Stimulated activated naive B cell treated with anti-CD40 and anti-IgM and Interleukin-4, amounts not matched to agents 10 μg/mL and 1 μg/mL and 100 μg/mL, for 72 hours (primary cell): Measurements from ENCODE around the gene SLC22A15.
"Not testable (repeated sequence)": the region's sequence is repeated elsewhere in the genome, so short reads cannot be mapped to it uniquely, and the experiment has no call there.

Experiments used
- ATAC-seq, 2 donors: fragments of 150-1000 bp; cut with Tn5 transposase; replicated peaks; 2 replicates each; pipeline ENCODE4 v1.10.0; 2021; ENCODE audit warnings: moderate library complexity in 1 of 2
- DNase-seq: peaks from one replicate; pipeline ENCODE4 v3.0.0; 2021
- H3K27ac Mint-ChIP-seq: one replicate; pipeline ENCODE4 v1.8.0; 2022; ENCODE audit warnings: mild to moderate bottlenecking, mixed read lengths
- H3K27me3 Mint-ChIP-seq, 2 donors: one replicate each; pipeline ENCODE4 v1.8.0; 2022; ENCODE audit warnings: mixed read lengths in 2 of 2
- H3K36me3 Mint-ChIP-seq, 2 donors: one replicate each; pipeline ENCODE4 v1.8.0; 2022; ENCODE audit warnings: mixed read lengths in 2 of 2, mild to moderate bottlenecking in 1 of 2
- H3K4me1 Mint-ChIP-seq, 2 donors: one replicate each; pipeline ENCODE4 v1.8.0; 2022; ENCODE audit warnings: mixed read lengths in 2 of 2, mild to moderate bottlenecking in 1 of 2
- H3K4me3 Mint-ChIP-seq, 2 donors: one replicate each; pipeline ENCODE4 v1.8.0; 2022; ENCODE audit warnings: mild to moderate bottlenecking in 2 of 2, mixed read lengths in 2 of 2, moderate library complexity in 1 of 2
- H3K9me3 Mint-ChIP-seq, 2 donors: one replicate each; pipeline ENCODE4 v1.8.0; 2022; ENCODE audit warnings: mixed read lengths in 2 of 2, mild to moderate bottlenecking in 1 of 2

The SLC22A15 gene

DNA sequence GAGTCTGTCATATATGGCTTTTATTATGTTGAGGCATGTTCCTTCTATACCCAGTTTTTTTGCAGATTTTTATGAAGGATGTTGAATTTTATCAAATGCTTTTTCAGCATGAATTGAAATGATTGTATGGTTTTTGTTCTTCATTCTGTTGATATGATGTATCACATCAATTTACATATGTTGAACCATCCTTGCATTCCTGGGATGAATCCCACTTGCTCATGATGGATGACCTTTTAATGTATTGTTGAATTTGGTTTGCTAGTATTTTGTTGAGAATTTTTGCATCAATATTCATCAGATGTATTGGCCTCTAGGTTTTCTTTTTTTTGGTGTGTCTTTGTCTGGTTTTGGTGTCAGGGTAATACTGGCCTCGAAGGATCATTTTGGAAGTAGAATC lies 21.6 kb downstream of the SLC22A15 start:
- H3K27me3 Mint-ChIP-seq, H3K4me3 Mint-ChIP-seq, DNase-seq, H3K4me1 Mint-ChIP-seq, H3K27ac Mint-ChIP-seq, ATAC-seq: not testable (repeated sequence)
- Mint-ChIP-seq H3K36me3 (peaks cover 9 to 27% of the 10 kb centered on the region in 2 donors), H3K9me3 (peaks cover 15 to 28% of the 10 kb centered on the region in 2 donors)

DNA sequence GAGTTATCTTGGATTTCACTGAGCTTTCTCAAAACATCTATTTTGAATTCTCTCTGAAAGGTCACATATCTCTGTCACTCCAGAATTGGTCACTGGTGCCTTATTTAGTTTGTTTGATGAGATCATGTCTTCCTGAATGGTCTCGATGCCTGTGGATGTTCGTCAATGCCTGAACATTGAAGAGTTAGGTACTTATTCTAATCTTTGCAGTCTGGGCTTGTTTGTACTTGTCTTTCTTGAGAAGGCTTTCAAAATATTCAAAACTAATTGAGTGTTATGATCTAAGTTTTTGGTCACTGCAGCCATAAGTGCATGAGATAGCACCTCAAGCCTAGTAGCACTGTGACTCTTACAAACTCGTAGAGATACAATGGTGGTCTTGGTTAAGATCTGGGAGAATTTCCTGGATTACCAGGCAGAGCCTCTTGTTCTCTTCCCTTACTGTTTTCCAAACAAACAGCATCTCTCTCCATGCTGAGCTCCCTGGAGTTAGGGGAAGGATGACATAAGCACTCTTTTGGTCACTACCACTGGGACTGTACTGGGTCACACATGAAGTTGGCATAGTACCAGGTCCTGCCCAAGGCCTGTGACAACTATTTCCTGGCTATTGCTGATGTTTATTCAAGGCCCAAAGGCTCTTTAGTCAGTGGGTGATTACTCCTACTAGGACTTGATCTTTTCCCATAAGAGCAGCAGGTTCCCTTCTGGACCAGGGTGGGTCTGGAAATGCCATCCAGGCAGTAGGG lies 25.6 kb downstream of the SLC22A15 start:
- Mint-ChIP-seq H3K27me3 (no peaks in the 10 kb centered on the region), H3K9me3 (peaks cover 15 to 28% of the 10 kb centered on the region in 2 donors), H3K4me1 (peaks cover 5 to 18% of the 10 kb centered on the region in 2 donors), H3K4me3 (no peak overlapping the region), H3K36me3 (peaks cover 12 to 29% of the 10 kb centered on the region in 2 donors), H3K27ac (no peak overlapping the region)
- DNase-seq (no peak), ATAC-seq (no peak)

DNA sequence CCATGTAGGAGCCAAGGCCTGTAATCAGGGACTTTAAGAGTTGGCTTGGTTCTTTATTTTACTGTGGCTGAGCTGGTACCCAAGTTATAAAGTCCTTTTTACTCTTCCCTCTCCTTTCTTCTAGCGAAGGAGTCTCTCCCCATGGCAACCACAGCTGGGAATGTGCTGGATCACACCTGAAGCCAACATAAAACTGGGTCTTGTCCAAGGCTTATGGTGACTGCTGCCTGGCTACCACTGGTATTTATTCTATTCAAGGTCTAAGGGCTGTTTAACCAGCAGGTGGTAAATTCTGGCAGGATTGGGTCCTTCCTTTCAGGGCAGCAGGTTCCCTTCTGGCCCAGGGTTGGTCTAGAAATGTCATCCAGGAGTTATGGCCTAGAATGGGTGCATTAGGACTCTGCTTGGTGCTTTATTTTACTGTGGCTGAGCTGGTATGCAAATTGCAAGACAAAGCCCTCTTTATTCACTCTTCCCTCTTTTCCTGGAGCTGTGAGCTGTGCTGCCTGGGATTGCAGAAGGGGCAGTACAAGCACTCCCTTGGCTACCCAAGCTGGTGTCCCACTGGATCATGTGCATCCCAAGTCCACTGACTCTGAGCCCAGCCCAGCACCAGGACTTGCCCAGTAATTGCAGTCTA lies 26.6 kb downstream of the SLC22A15 start:
- H3K36me3 Mint-ChIP-seq, result peaks cover 7 to 21% of the 10 kb centered on the region in 2 donors
- H3K9me3 Mint-ChIP-seq, result peaks cover 11 to 23% of the 10 kb centered on the region in 2 donors
- no peaks in the 10 kb centered on the region for H3K27me3 Mint-ChIP-seq
- DNase-seq (no peak), ATAC-seq (no peak)
- no peak overlapping the region for H3K4me3 Mint-ChIP-seq
- H3K4me1 Mint-ChIP-seq, result peaks cover 5 to 18% of the 10 kb centered on the region in 2 donors
- no peak overlapping the region for H3K27ac Mint-ChIP-seq

DNA sequence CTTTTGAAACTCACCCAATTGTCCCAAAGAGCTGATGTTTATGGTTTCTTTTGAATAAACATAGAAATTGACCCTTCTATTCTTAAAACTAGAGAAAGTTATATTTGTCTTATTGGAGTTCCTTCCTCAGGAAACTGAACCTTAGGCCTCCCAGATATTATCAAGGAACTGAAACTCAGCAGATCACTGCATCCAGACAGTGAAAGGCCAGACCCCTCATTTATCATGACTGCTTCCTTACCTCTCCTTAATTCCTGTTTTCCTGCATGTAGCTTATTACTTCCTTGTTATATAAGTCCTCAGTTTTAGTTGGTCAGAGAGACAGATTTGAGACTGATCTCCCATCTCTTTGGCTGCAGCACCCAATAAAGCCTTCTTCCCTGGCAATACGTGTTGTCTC lies 27.5 kb downstream of the SLC22A15 start:
- H3K36me3 Mint-ChIP-seq, result peaks cover 3 to 12% of the 10 kb centered on the region in 2 donors
- no peaks in the 10 kb centered on the region for H3K27me3 Mint-ChIP-seq
- ATAC-seq (no peak), DNase-seq (no peak)
- H3K27ac Mint-ChIP-seq, result no peak overlapping the region
- peaks cover 7 to 14% of the 10 kb centered on the region in 2 donors for H3K9me3 Mint-ChIP-seq
- H3K4me3 Mint-ChIP-seq, result no peak overlapping the region
- peaks cover 5 to 18% of the 10 kb centered on the region in 2 donors for H3K4me1 Mint-ChIP-seq

DNA sequence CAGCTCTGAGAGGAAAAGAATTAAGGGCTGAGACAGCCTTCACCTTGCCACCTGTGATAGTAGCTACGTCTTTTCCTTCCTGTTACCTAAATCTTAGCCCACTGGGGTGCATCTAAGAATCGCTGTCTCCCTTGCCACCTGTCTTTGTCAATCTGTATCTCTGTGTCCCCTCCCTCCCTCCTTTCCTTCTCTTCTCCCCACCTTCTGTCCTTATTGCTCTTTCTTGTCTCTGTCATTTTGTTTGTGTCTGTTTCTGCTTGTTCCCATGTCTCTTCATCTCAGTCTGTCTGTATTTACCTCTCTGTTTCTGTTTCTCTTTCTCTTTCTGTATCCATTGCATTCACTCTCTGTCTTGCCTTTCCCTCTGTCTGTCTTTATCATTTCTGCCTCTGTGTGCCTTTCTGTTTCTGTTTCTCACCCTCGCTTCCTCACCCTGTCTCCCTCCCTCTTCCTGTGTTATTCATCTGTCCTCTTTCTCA lies 30.2 kb downstream of the SLC22A15 start:
- peak overlapping the region; percentile 64 to 69 for H3K4me3 Mint-ChIP-seq
- DNase-seq (no peak), ATAC-seq (peak; percentile 44 to 65)
- H3K27ac Mint-ChIP-seq, result peak overlapping the region; percentile 15
- no peaks in the 10 kb centered on the region for H3K27me3 Mint-ChIP-seq
- peaks cover 3 to 6% of the 10 kb centered on the region in 2 donors for H3K36me3 Mint-ChIP-seq
- peaks cover 5 to 18% of the 10 kb centered on the region in 2 donors for H3K4me1 Mint-ChIP-seq
- peaks cover 0 to 2% of the 10 kb centered on the region in 2 donors for H3K9me3 Mint-ChIP-seq

DNA sequence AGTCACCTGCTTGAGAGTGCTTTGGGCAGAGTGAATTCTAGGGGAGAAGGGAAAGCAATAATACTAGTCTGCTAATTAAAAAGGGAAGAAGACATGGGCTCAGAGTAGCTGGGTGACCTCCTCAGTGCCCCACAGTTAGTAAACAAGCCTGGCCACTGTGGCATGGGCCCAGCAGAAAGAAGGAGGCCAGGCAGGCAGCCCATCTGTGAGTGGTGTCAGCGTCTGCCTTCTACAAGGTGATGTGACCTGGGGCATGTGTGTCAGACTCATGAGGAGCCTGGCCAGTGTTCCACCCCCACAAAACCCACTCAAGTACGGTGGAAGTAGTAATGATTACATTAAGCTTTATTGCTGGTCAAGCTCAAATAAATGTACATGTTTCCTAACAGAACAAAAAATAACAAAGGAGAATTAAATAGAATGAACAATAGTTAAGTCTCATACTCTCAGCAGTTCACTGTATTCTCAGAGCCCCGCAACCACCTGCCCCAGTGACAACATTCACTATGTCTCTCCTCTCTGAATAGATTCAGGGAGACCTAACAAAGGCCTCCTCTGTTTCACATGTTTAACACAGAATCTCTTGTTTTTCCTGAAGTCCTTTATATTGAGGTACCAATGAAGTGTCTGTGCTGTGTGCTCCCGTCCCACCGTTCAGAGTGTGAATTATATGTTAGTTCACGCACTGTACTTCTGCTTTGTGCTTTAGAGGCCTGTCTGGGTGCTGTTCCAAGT lies 32.5 kb downstream of the SLC22A15 start:
- H3K36me3 Mint-ChIP-seq, result no peaks in the 10 kb centered on the region
- no peak overlapping the region for H3K27ac Mint-ChIP-seq
- no peak overlapping the region for H3K4me3 Mint-ChIP-seq
- ATAC-seq (no peak), DNase-seq (no peak)
- H3K4me1 Mint-ChIP-seq, result peaks cover 4 to 11% of the 10 kb centered on the region in 2 donors
- H3K27me3 Mint-ChIP-seq, result no peaks in the 10 kb centered on the region
- no peaks in the 10 kb centered on the region for H3K9me3 Mint-ChIP-seq

DNA sequence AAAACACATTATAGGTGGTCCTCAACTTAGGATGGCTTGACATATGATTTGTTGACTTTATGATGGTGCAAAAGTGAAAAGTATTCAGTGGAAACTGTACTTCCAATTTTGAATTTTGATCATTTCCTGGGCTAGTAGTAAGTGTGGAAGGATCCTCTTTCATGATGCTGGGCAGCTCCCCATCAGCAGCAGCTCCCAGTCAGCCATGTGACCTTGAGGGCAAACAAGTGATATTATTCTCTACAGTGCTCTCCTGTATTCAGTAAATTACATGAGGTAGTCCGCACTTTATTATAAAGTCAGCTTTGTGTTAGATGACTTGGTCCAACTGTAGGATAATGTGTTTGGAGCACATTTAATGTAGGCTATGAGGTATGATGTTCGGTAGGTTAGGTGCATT lies 36.4 kb downstream of the SLC22A15 start:
- no peak for ATAC-seq
- Mint-ChIP-seq H3K36me3 (no peaks in the 10 kb centered on the region), H3K4me1 (no peaks in the 10 kb centered on the region)

DNA sequence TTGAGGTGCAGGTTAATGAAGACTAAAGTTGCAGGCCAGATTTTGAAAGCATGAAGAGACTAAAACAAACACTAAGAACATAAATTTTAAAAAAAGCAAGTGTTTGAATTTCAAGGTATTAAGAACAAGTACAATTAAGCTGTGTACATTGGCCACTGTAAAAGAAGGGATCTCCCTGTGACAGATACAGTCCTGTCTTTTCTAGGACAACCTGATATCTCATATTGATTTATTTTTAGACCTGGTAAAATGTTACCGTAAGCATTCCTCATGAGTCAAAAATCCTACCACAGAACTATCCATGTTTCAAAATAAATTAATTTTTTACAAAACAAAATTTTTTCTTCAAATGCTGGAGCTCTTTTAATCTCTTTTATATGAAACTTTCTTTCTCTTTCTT lies 39.4 kb downstream of the SLC22A15 start:
- no peaks in the 10 kb centered on the region for H3K27me3 Mint-ChIP-seq
- H3K4me1 Mint-ChIP-seq, result no peaks in the 10 kb centered on the region
- no peak overlapping the region for H3K27ac Mint-ChIP-seq
- ATAC-seq (no peak), DNase-seq (no peak)
- H3K4me3 Mint-ChIP-seq, result no peak overlapping the region
- no peaks in the 10 kb centered on the region for H3K9me3 Mint-ChIP-seq
- H3K36me3 Mint-ChIP-seq, result no peaks in the 10 kb centered on the region

More for the DNA sequence above, 36.4 kb downstream of the SLC22A15 start:
- Mint-ChIP-seq H3K27me3 (no peaks in the 10 kb centered on the region), H3K9me3 (no peaks in the 10 kb centered on the region), H3K27ac (no peak overlapping the region), H3K4me3 (no peak overlapping the region)
- no peak for DNase-seq

DNA sequence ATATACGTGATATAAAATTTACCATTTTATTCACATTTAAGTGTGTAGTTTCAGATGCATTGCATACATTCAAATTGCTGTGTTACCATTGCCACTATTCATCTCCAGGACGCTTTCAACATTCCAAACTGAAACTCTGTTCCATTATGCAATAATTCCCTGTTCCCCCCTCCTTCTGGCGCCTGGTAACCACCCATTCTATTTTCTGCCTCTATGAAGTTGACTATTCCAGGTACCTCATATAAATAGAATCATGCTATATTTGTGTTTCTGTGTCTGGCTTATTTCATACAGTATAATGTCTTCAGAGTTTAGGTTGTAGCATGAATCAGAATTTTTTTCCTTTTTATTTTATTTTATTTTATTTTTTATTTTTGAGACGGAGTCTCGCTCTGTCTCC lies 41.7 kb downstream of the SLC22A15 start:
- DNase-seq (no peak), ATAC-seq (no peak)
- H3K27ac Mint-ChIP-seq, result no peak overlapping the region
- no peaks in the 10 kb centered on the region for H3K9me3 Mint-ChIP-seq
- H3K4me3 Mint-ChIP-seq, result no peak overlapping the region
- no peaks in the 10 kb centered on the region for H3K4me1 Mint-ChIP-seq
- no peaks in the 10 kb centered on the region for H3K27me3 Mint-ChIP-seq
- no peaks in the 10 kb centered on the region for H3K36me3 Mint-ChIP-seq

DNA sequence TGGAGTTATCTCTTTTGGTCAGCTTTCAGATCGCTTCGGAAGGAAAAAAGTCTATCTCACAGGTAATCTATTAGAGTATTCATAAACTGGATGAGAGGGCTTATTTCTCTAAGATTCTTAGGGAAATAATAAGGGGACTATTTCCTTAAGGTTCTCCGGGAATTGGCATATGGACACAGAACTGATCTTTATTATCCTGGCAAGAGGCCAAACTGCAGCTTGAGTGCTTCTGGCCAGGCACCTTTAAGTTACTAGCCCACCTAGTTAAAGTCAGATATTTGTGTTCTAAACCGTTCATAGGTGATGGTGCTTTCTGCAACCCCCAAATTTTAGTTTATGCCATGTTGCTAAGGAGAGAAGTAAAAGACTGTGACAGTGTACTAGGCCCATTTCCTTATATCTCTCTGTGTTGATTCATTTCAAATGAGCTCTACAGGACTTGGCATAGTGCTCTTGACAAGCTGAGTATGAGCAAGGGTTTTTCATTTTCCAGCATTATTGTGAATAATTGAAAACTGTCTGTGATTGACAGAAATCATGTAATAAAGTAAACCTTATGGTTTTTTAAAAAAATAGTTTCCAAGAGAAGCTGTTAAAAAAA lies 43.4 kb downstream of the SLC22A15 start:
- Mint-ChIP-seq H3K4me1 (no peaks in the 10 kb centered on the region), H3K9me3 (no peaks in the 10 kb centered on the region), H3K4me3 (no peak overlapping the region), H3K27me3 (no peaks in the 10 kb centered on the region), H3K36me3 (no peaks in the 10 kb centered on the region), H3K27ac (no peak overlapping the region)
- ATAC-seq (no peak), DNase-seq (no peak)

DNA sequence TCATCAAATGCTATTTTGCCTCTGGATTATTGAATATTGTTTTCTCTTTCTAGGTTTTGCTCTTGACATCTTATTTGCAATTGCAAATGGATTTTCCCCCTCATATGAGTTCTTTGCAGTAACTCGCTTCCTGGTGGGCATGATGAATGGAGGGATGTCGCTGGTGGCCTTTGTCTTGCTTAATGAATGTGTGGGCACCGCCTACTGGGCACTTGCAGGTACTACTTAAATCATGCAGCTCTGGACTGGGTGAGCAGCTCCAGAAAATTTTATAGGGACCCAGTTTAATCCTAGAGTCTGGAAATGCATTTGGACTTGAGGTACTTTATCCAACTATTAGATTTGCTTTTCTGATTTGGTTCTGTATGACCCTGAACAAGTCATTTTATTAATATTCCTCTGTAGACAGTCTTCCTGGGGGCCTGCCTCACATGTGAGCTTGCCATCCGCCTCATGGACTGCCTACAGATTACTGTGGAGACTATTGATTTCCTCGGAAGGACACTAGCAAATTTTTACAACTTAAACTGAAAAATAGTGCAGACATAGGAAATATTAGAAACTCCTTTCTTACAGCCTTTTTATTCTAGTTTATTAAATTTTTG lies 44.5 kb downstream of the SLC22A15 start:
- DNase-seq, result peak; percentile 9
- peak; percentile 74 to 82 for ATAC-seq
- Mint-ChIP-seq H3K9me3 (no peaks in the 10 kb centered on the region), H3K4me3 (no peak overlapping the region), H3K27me3 (no peaks in the 10 kb centered on the region), H3K4me1 (no peaks in the 10 kb centered on the region), H3K36me3 (no peaks in the 10 kb centered on the region), H3K27ac (no peak overlapping the region)

DNA sequence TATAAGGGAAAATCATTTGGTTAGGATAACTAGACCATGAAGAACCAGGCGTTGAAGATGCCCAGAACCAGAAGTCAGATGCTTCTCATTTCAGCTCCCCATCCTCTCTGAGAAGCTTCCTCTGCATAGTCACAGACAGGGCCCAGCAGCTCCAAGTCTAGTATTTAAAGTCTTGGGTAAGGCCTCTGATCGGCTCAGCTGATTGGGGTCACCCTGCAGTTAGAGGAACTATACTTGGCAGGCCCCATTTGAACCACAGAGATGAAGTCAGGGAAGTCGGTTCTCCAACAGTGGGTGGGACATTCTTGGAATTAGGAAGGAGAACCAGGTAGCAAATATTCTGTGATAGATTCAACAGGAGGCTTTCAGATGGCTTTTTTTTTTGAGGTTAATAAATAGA lies 48.3 kb downstream of the SLC22A15 start:
- Mint-ChIP-seq H3K27ac (no peak overlapping the region), H3K36me3 (no peaks in the 10 kb centered on the region), H3K9me3 (no peaks in the 10 kb centered on the region), H3K4me3 (no peak overlapping the region), H3K27me3 (no peaks in the 10 kb centered on the region), H3K4me1 (no peaks in the 10 kb centered on the region)
- no peak for ATAC-seq
- DNase-seq, result no peak

DNA sequence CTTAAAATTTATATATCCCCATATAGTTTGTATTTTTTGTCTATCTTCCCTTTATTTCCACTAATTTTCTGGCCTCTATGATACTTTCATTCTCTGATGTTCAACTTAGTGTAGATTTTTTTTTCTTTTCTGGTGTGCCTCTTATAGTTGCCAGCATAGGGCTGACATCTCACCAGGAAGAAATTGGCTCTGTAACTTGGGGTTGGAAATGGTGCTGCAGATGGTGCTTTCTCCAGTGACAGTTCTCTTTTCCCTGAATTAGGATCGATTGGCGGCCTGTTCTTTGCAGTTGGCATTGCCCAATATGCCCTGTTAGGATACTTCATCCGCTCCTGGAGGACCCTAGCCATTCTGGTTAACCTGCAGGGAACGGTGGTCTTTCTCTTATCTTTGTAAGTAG lies 50.3 kb downstream of the SLC22A15 start:
- Mint-ChIP-seq H3K27me3 (no peaks in the 10 kb centered on the region), H3K9me3 (no peaks in the 10 kb centered on the region), H3K4me3 (no peak overlapping the region), H3K4me1 (no peaks in the 10 kb centered on the region), H3K36me3 (no peaks in the 10 kb centered on the region), H3K27ac (no peak overlapping the region)
- ATAC-seq, result no peak
- no peak for DNase-seq

DNA sequence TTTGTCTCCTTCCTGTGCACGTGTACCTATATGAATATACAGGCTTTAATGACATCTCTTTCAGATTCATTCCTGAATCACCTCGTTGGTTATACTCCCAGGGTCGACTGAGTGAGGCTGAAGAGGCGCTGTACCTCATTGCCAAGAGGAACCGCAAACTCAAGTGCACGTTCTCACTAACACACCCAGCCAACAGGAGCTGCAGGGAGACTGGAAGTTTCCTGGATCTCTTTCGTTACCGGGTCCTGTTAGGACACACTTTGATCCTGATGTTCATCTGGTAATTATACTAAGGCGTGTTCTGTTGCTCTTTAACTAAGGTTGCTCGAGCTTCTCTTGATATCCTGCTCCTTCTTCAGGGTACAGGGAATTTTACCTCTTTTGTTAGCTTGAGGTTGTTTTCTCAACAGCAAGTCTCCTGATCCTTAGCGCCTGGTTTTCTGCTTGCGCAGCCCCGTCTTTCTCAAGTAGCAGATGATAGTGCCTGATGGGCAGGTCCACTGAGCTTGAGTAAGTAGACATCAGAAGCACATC lies 55.1 kb downstream of the SLC22A15 start:
- Mint-ChIP-seq H3K4me1 (no peaks in the 10 kb centered on the region), H3K9me3 (no peaks in the 10 kb centered on the region), H3K27me3 (no peaks in the 10 kb centered on the region), H3K4me3 (no peak overlapping the region), H3K36me3 (no peaks in the 10 kb centered on the region), H3K27ac (no peak overlapping the region)
- ATAC-seq (no peak), DNase-seq (no peak)
